K562 (cell line): ENCODE data around the gene DBP. TPM values are rescaled to one million over a fixed set of nuclear protein-coding genes. Genes with fewer than 3 reads are reported as not detected.

ENCODE experiments used
- CCAR2 ChIP-seq: fragments of 200-400 bp; formaldehyde crosslinking; IDR thresholded peaks from 2 replicates; pipeline ENCODE4 v1.6.1; 2017; ENCODE audit warnings: mild to moderate bottlenecking, low read depth, low read length
- IFI16 ChIP-seq: fragments of 250-450 bp; sonication (Bioruptor Pico); IDR thresholded peaks from 2 replicates; pipeline ENCODE4 v2.1.2; 2022; ENCODE audit warnings: mild to moderate bottlenecking, inconsistent platforms
- KLF10 ChIP-seq: fragments of 250-450 bp; sonication (Bioruptor Pico); IDR thresholded peaks from 2 replicates; pipeline ENCODE4 v1.6.1; 2021; ENCODE audit warnings: matching md5 sums
- NR3C1 ChIP-seq: sonication (generic); formaldehyde crosslinking; IDR thresholded peaks from 2 replicates; pipeline ENCODE4 v1.8.1; 2022; ENCODE audit warnings: missing genetic modification reagents
- PHTF2 ChIP-seq: fragments of 250-450 bp; sonication (Bioruptor Pico); IDR thresholded peaks from 2 replicates; pipeline ENCODE4 v1.5.0; 2021; ENCODE audit warnings: mild to moderate bottlenecking
- RBBP5 ChIP-seq: fragments of 200-600 bp; sonication (generic); IDR thresholded peaks from 2 replicates; pipeline ENCODE4 v1.6.1; 2012; ENCODE audit warnings: borderline replicate concordance, mild to moderate bottlenecking, low read length, control low read depth, inconsistent platforms; ENCODE audit not compliant: insufficient read depth, poor library complexity, severe bottlenecking
- RNF2 ChIP-seq: sonication (generic); IDR thresholded peaks from 2 replicates; pipeline ENCODE4 v1.6.1; 2016
- SREBF1 ChIP-seq: fragments of 150-350 bp; IDR thresholded peaks from 2 replicates; pipeline ENCODE4 v1.6.1; 2014; ENCODE audit warnings: antibody characterized with exemption, low read depth, low read length, borderline replicate concordance
- TCF3 ChIP-seq: sonication (generic); formaldehyde crosslinking; IDR thresholded peaks from 2 replicates; pipeline ENCODE4 v1.4.0; 2020; ENCODE audit warnings: mild to moderate bottlenecking, missing genetic modification reagents
- U2AF1 ChIP-seq: fragments of 200-400 bp; formaldehyde crosslinking; optimal IDR thresholded peaks from 2 replicates; pipeline ENCODE3; 2017; ENCODE audit warnings: mild to moderate bottlenecking, low read depth, low read length, moderate library complexity
- ZFX ChIP-seq: sonication (generic); formaldehyde crosslinking; IDR thresholded peaks from 2 replicates; pipeline ENCODE4 v1.8.0; 2022; ENCODE audit warnings: mild to moderate bottlenecking, missing genetic modification reagents, moderate library complexity
- ZNF699 ChIP-seq: fragments of 250-450 bp; sonication (Bioruptor Pico); IDR thresholded peaks from 2 replicates; pipeline ENCODE4 v1.8.0; 2021; ENCODE audit warnings: mild to moderate bottlenecking, moderate library complexity; ENCODE audit not compliant: insufficient replicate concordance
- ZNF778 ChIP-seq: fragments of 450-650 bp; formaldehyde crosslinking; IDR thresholded peaks from 2 replicates; pipeline ENCODE4 v1.4.0; 2020; ENCODE audit warnings: mild to moderate bottlenecking, moderate library complexity
- polyA plus RNA-seq, 8 experiments: library from polyadenylated mRNA; depleted of rRNA in 4 of 8; stranded (reverse) in 5 of 8; unstranded in 3 of 8; fragments of >200 nt; fragmentation: Nextera tagmentation in 2 of 8; fragmentation: Illumina TruSeq in 1 of 8; extraction: Ambion mirVana in 2 of 8; extraction: Trizol in 1 of 8; gene quantifications; 2 replicates each; pipeline versions ENCODE4 v1.2.1 to v1.2.3, GENCODE V29; 2011 to 2014; ENCODE audit warnings: inconsistent platforms in 1 of 8, missing spikeins in 1 of 8
- total RNA-seq, 7 experiments: library from RNA; depleted of rRNA in 6 of 7; stranded (reverse); fragments of >200 nt in 6 of 7; fragmentation: Illumina TruSeq in 2 of 7; extraction: Trizol in 2 of 7; gene quantifications; 2 replicates each; pipeline versions ENCODE4 v1.2.1 to v1.2.3, GENCODE V29; 2011 to 2021; ENCODE audit warnings: low replicate concordance in 1 of 7
- TF ChIP-seq, protein P1 (sequence below), 2 experiments: fragments of 450-650 bp in 1 of 2; sonication (generic) in 1 of 2; formaldehyde crosslinking in 1 of 2; IDR thresholded peaks; 2 replicates each; pipeline versions ENCODE4 v1.7.1 to v1.9.0; 2016 to 2022; ENCODE audit warnings: inconsistent platforms in 1 of 2, mild to moderate bottlenecking in 1 of 2, missing genetic modification reagents in 1 of 2
- TF ChIP-seq, protein P2 (sequence below): fragments of 250-450 bp; sonication (Bioruptor Pico); IDR thresholded peaks from 2 replicates; pipeline ENCODE4 v1.5.1; 2021; ENCODE audit warnings: mild to moderate bottlenecking
- TF ChIP-seq, protein P3 (sequence below): fragments of 450-650 bp; IDR thresholded peaks from 2 replicates; pipeline ENCODE4 v1.6.1; 2016; ENCODE audit warnings: antibody characterized with exemption

The DBP gene
- total and polyA plus RNA-seq, 9 of the 15 experiments (the other 6 are each of a cell fraction or from before 2014, with no cell fraction given): 0.25 to 5.5 (median 1.8) TPM

DNA sequence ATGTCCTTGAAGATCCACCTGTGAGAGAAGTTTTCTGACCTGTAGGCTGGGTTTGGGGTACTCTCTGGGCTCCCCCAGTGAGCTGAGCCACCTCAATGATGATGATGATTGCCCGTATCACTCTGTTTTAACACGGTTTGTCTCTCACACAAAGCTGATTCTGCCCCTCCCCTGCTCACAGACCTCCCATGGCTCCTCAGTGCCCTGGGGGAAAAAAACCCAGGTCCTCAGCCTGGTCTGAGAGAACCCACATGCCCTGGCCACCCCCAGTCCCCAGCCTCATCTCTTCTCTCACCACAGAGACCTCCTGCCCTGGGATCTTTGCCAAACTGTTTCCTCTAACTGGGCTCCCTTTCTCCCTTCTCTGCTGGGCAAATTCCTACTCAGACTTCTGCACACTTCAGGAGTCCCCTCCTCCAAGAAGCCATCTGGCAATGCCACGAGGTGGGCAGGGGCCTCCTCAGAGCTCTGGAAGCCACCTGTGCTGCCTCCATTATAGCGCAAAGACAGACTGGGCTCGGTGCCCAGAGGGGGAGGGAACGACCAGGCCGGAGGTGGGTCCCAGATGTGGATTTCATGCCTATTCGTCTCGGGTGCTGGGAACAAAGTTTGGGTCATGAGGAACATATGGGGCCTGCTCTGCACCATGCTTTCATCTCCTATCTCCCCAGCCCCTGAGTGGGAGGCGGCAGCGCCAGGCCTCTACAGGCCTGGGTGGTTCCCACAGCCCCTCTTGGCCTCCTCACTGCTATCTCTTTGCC lies 17.3 kb upstream of the DBP start (continued):
- TF ChIP-seq, protein P1, sequence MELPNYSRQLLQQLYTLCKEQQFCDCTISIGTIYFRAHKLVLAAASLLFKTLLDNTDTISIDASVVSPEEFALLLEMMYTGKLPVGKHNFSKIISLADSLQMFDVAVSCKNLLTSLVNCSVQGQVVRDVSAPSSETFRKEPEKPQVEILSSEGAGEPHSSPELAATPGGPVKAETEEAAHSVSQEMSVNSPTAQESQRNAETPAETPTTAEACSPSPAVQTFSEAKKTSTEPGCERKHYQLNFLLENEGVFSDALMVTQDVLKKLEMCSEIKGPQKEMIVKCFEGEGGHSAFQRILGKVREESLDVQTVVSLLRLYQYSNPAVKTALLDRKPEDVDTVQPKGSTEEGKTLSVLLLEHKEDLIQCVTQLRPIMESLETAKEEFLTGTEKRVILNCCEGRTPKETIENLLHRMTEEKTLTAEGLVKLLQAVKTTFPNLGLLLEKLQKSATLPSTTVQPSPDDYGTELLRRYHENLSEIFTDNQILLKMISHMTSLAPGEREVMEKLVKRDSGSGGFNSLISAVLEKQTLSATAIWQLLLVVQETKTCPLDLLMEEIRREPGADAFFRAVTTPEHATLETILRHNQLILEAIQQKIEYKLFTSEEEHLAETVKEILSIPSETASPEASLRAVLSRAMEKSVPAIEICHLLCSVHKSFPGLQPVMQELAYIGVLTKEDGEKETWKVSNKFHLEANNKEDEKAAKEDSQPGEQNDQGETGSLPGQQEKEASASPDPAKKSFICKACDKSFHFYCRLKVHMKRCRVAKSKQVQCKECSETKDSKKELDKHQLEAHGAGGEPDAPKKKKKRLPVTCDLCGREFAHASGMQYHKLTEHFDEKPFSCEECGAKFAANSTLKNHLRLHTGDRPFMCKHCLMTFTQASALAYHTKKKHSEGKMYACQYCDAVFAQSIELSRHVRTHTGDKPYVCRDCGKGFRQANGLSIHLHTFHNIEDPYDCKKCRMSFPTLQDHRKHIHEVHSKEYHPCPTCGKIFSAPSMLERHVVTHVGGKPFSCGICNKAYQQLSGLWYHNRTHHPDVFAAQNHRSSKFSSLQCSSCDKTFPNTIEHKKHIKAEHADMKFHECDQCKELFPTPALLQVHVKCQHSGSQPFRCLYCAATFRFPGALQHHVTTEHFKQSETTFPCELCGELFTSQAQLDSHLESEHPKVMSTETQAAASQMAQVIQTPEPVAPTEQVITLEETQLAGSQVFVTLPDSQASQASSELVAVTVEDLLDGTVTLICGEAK (IDR thresholded peaks at IDR 0.05): no peak
- TF ChIP-seq, protein P1 (CRISPR knock-in tag; IDR thresholded peaks at IDR 0.05): no peak
- TF ChIP-seq RBBP5: peak; percentile 37
- no peak for TF ChIP-seq CCAR2
- TF ChIP-seq, protein P2, sequence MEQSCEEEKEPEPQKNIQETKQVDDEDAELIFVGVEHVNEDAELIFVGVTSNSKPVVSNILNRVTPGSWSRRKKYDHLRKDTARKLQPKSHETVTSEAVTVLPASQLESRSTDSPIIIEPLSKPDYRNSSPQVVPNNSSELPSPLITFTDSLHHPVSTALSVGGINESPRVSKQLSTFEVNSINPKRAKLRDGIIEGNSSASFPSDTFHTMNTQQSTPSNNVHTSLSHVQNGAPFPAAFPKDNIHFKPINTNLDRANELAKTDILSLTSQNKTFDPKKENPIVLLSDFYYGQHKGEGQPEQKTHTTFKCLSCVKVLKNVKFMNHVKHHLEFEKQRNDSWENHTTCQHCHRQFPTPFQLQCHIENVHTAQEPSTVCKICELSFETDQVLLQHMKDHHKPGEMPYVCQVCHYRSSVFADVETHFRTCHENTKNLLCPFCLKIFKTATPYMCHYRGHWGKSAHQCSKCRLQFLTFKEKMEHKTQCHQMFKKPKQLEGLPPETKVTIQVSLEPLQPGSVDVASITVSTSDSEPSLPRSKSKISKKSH (CRISPR knock-in tag): no peak
- no peak for TF ChIP-seq PHTF2 (CRISPR knock-in tag)
- no peak for TF ChIP-seq IFI16 (CRISPR knock-in tag)
- no peak for TF ChIP-seq ZNF699 (CRISPR knock-in tag)
- TF ChIP-seq U2AF1: no peak
- TF ChIP-seq NR3C1: no peak
- TF ChIP-seq SREBF1: no peak
- no peak for TF ChIP-seq KLF10
- peak; percentile 46; the same call in 1 of the 2 replicates for TF ChIP-seq ZFX (CRISPR knock-in tag)
- TF ChIP-seq, protein P3, sequence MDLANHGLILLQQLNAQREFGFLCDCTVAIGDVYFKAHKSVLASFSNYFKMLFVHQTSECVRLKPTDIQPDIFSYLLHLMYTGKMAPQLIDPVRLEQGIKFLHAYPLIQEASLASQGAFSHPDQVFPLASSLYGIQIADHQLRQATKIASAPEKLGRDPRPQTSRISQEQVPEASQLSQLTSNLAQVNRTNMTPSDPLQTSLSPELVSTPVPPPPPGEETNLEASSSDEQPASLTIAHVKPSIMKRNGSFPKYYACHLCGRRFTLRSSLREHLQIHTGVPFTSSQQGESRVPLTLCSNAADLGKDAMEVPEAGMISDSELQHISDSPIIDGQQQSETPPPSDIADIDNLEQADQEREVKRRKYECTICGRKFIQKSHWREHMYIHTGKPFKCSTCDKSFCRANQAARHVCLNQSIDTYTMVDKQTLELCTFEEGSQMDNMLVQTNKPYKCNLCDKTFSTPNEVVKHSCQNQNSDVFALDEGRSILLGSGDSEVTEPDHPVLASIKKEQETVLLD: 0 out of 2 replicates have a peak, but pooled peaks have one; percentile 19
- no peak for TF ChIP-seq ZNF778
- no peak for TF ChIP-seq RNF2
- no peak for TF ChIP-seq TCF3 (CRISPR knock-in tag)
